NCI-H446 (cell line): Measurements from ENCODE around the gene FCHSD2.
A peak's percentile ranks its signal among the peaks of the same experiment; 100 is the strongest.
"Not testable (repeated sequence)": the region's sequence is repeated elsewhere in the genome, so short reads cannot be mapped to it uniquely, and the experiment has no call there.

Experiments
- DNase-seq, 2 experiments: peaks; one replicate each; lab custom pipeline; 2025; lab: John Stamatoyannopoulos, UW

The FCHSD2 gene

DNA sequence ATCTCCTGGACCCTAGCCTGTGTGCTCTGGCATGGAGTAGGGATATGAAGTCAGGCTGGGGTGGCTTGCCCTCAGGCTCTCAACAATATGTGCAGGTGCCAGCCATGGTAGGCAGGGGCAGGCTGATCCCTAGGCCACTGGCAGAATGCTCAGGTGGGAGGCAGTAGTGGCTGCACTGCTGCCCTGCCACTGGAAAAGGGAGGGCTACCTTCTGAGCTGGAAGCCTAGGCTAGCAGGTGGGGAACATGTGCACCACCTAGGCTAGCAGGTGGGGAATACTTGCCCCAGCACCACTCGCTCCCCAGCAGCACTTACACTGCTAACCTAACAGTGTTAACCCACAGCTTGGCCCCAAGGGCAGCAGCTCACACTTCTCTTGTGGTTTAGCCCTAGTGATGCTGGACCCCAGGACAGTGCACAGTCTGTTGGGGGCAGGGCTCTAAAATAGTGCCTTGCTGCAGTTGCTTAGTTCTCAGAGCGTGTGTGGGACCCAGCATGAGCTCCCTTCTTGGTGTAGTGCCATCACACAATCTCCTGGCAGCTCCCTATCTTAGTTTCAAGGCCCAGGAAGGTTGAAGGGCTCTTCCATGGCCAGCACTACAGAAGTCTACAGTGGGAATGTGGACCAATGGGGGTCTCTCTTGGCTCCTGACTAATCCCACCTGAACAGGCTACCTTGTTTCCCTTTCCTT is 130.8 kb downstream of the FCHSD2 start:
- no peak for DNase-seq

GRCh38 chr11:73009972-73010371 is 132.1 kb downstream of the FCHSD2 start:
- DNase-seq = no peak

- DNase-seq = no peak
Observed at GRCh38 chr11:73004088-73004487, 138.0 kb downstream of the FCHSD2 start.

- DNase-seq = no peak
Observed at GRCh38 chr11:73003088-73003487, 139.0 kb downstream of the FCHSD2 start.

DNA sequence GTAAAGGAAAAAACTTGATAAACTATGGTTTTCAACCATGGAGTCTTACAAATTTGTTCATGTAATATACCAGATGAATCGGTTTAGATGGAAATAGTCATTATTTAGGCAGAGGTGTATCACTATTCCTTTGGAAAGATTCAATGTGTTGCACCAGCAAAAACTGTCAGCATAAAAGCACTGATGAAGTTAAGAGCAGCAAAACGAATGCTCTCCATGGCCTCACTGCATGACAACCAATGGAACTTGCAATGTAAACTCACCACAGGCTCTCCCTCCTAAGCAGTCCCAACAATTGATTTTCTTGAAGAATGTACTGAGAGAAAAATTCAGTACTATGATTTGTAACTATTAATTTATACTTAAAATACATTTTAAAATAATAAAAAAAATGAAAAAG is 139.9 kb downstream of the FCHSD2 start:
- no peak for DNase-seq

DNA sequence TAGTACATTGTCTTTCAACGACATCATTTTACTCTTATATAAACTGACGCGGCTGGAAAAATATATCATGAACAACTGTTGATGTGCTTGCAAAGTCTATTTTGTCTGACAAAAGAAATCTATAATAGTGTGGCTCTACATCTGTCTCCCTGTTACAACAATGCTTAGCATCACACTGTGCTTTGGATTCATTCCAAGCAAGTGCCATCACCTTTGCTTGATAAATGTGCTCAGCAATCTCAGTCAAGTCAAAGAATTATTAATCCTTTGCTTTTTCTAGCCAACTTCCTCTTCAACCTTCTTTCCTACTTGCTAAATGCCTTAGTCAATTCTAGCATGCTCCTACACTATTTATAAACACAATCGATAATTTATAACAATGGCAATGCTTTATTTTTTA is 140.5 kb downstream of the FCHSD2 start:
- peak in 1 of 2 experiments; percentile 28 for DNase-seq

DNA sequence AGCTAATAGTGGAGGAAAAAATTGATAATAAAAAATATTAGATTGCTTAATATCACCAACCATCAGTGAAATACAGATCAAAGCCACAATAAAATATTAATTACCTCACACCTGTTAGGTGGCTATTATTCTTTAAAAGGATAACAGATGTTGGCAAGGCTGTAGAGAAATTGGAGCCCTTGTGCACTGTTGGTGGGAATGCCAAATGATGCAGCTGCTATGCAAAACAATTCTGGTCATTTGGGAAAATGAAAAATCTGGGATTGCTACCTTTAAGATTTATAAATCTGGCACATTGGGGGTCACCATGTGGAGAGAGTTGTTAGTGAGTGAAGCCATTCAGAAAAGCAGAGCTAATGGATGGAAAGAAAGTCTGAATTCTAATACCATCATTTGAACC is 143.4 kb downstream of the FCHSD2 start:
- DNase-seq = no peak

DNA sequence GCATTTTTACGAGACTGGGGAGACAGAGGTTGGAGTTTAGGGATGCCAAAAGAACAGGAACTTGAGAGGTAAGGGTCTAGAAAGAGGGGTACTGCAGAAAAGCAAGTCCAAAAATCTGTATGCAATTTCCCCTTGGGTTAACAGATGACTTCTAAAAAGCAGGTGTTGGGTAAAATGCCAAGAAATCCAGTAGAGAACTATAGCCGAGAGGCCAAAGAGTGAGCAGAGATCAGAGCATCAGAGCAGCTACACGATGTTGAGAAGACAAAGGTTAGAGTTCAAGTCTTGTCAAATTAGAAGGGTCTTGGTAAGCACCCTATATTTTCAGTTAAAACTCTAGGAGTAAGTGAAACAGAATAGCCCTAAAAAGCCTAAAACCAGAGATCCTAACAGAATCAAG is 145.2 kb downstream of the FCHSD2 start:
- no peak for DNase-seq

GRCh38 chr11:72989727-72990126 is 152.4 kb downstream of the FCHSD2 start:
- no peak for DNase-seq

- DNase-seq = no peak
Observed at GRCh38 chr11:72988821-72989220, 153.3 kb downstream of the FCHSD2 start.

DNA sequence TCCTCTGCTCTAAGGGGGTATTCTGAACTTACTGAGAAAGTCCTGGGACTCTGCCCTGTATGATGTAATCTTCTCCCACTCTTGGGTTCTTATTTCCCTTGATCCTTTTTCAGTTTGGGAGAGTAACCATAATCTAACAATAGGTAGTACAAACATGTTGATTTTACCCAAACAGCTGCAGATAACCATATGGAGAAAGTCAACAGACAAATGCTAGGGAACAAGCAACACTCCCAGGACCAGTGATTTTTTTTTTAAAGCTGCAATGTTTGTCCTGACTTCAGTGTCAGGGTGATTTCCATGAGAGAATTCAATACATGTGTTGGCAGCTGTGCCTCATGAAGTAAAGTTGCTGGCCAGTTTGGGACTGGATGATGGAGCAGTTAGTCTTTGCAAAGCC is 156.5 kb downstream of the FCHSD2 start:
- no peak for DNase-seq

DNA sequence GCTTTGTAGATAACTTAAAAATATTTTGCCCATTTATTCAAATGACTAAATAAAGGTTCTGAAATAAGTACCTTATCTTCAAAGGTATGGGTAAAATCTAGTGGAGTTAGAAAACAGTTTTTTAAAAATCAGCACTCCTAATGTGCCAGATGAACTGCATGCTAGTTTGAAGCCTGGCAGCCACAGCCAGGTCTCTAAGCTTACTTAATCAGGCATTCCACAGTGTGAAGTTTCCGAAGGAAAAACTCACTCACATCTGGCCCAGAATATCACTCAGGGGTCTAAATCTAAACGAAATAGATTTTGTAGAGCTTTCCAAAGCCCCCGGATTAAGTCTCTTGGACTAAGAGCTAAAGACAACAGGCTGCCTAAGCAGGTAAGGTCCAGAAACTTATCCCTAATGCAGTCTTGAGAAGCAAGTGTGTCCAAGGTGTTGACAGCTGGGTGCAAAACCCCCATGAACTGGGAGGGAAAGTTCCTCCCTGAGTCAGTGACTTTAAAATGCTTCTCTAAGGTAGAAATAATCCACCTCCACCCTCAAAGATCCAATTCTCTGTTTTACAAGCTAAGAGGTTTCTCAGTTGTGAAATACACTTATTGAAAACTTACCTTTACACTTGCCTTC is 157.6 kb downstream of the FCHSD2 start:
- no peak for DNase-seq

GRCh38 chr11:72983560-72983959 is 158.6 kb downstream of the FCHSD2 start:
- no peak for DNase-seq

DNA sequence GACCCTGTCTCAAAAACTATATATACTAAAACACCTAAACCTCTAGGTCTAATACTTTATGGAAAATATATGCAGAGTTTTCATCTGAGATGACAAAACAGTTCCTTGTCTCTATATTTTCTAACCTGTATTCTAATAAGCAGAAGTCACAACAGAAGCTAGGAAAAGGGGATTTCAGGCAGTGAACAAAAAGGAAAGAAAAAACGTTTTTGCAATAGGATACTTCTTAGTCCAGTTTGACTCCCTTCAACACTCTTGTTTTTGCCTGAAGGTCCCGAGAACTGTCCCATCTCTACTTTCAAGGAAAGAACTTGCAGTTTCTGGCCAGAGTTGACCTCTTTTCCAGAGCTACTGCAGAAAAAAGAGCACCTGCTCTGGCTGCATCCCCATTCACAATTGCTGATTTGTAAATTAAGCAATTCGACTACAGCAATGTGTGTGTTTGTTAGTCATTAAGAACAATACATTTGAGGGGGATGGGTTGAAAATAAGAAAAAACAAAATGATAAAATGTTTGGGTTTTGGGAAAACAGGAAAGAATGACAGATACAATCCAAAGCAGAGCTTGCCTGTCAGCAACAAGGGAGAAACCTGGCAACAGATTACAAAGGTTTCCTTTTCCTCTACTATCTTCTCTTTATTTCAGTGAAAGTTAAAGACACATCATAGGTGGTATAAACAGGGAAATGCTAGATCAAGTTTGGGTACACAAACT is 160.0 kb downstream of the FCHSD2 start:
- DNase-seq = no peak

GRCh38 chr11:72981080-72981479 is 161.0 kb downstream of the FCHSD2 start:
- DNase-seq = no peak

- DNase-seq = not testable (repeated sequence)
Observed at GRCh38 chr11:72977782-72978181, 164.3 kb downstream of the FCHSD2 start.

DNA sequence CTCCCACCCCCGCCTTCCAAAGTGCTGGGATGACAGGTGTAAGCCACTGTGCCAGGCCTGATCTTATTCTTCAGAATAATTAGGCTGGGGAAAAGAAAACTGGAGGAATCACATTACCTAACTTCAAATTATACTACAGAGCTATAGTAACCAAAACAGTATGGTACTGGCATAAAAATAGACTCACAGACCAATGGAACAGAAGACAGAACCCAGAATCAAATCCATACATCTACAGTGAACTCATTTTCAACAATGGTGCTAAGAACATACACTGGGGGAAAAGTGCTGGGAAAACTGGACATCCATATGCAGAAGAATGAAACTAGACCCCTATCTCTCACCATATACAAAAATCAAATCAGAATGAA is 165.6 kb downstream of the FCHSD2 start:
- not testable (repeated sequence) for DNase-seq

DNA sequence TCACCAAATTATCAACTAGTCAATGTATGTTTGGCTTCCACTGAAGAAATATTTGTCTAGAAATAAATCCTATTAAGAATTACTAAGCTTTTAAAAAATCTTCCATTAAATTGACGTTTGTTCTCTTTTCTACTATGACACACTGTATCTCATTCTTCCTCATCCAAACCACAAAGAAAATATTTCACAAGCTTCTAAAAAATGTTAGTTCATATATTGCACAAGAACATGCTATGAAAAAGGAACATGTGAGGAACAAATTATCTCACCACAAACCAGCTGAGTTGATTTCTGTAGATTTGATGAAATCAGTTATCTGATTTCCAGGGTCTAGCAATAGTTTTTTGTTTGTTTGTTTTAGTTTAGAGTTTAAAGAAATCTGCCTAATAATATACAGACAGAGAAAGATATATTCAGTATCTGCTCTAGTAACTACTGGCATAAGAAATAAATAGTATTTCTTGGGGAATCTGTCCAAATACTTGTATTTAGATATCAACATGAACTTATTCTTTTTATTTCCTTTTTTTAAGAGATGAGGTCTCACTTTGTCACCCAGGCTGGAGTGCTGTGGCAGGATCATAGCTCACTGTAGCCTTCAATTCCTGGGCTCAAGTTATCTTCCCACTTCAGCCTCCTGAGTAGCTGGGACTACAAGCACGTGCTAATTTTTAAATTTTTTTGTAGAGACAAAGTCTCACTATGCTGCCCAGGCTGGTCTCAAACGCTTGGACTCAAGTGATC is 166.2 kb downstream of the FCHSD2 start:
- DNase-seq = no peak

DNA sequence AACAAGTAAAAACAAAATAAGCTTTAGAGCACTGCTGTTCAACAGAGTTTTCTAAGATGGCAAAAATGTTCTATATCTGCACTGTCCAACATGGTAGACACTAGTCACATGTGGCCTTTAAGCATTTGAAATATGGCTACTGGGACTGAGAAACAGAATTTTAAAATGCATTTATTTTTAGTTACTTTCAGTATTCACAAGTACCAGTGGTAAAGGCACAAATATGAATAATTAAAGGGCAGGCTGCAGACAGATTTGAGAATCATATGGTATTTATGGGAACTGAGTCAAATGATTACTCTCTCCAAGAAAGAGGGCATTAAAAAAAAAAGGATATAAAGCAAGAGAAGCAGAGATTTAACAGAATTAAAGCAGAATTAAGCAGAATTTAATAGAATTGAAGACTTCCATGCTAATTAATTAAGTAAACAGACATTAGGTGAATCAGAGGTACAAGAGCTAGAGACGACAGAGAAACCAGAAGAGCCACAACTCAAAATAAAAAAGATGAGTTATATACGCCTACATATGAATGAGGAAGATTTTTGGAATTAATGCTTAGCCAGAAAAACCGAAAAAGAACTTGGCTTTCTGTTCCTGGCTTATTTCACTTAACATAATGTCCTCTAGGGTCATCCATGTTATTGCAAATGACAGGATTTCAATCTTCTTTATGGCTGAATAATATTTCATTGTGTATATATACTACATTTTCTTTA is 167.5 kb downstream of the FCHSD2 start:
- DNase-seq = no peak

DNA sequence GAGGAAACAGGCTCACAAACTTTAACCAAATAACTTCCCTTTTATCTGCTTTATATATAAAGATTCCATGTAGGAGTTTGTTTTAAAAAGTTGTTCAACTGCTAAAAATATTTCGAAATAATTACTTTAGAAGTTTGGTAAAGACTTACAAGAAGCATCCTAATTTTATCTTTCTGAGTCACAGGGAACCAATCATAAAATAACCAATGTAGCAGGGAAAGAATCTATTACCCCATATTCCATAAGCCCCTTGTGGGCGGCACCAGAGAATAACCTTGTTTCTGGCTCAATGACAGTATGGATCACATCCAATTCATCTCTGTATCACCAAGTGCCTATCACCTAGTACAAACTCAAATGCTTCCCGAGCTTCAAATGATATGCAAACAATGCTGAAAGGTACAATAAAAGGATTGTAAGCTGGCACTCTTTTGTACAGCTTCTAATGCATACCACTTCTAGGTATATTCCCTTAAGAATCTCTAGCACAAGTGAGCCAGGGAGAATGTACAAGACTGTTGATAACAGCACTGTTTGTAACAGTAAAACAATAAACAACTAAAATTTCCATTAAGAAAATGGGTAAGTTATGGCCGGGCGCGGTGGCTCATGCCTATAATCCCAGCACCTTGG is 169.5 kb downstream of the FCHSD2 start:
- DNase-seq = no peak

DNA sequence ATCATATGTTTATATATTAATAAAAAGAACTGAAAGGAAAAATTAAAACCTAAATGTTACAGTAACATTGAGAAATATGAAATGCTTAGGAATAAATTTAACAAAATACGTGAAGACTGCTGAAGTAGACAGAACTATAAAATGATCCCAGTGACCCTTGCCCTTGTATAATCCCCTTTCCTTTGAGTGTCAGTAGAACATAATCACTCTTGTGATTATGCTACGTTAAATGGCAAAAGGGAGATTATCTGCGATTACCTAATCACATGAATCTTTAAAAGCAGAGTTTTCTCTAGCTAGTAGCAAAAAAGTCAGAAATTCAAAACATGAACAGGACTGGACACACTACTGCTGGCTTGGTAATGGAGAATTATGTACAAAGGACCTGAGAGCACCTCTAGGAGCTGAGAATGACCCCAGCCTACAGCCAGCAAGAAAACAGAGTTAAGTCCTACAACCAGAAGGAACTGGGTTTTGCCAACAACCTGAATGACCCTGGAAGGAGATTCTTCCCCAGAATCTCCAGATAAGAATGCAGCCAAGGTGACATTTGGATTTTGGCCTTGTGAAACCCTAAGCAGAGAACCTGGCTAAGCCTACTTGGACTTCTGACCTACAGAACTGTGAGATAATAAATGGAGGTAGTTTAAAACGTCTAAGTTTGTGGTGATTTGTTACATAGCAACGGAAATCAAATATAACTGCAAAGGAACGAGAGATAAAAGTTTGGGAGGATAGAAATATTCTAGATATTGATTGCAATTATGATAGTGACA is 170.7 kb downstream of the FCHSD2 start:
- DNase-seq = no peak
